Fibroblast of lung (primary cell): ENCODE measurements around the gene SEC14L6.

ENCODE experiments used
- EZH2 ChIP-seq: IDR thresholded peaks from 2 replicates; pipeline ENCODE4 v1.5.1; 2012; ENCODE audit warnings: low read length, control low read depth, mild to moderate bottlenecking; ENCODE audit errors: missing control alignments
- TF ChIP-seq, protein P1 (sequence below), 2 donors: IDR thresholded peaks in 1 of 2; conservative IDR thresholded peaks in 1 of 2; 1 replicate in 1 of 2; 2 replicates in 1 of 2; pipeline ENCODE4 v1.5.1; 2011 to 2012; ENCODE audit warnings: low read length in 2 of 2, control low read depth in 1 of 2, inconsistent platforms in 1 of 2, low read depth in 1 of 2, mild to moderate bottlenecking in 1 of 2

DNA sequence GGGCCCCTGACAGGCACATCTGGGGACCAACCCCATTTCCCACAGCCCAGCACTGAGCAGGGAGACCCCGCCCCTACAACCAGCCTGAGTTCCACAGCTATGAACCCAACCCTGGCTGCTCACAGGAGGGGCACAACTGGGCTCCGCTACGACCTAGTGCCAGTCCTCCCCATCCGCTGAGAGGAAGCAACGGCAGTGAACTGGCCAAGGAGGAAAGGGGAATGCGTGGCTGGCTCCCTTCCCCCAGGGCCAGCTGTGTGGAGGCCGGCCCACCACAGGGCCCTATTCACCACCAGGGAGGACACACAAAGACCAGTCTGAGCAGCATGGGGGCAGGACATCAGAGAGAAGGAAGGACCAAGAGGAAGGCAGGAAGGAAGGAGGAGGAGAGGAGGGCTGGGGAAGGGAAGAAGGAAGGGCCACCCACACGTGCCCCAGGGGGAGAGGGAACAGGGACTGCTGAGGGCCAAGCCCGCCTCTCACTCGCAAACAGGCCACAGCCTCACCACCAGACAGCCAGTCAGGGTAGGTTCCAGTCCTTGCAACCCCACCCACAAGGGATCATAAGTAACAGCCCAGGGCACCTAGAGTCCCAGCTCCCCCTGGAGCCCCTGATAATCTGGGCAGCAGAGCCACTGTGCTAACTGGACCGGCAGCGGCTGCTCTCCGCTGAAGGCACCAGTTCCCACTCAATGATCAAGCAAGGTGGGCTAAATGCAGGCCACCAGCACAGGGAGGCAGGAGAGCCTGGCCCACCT, 36.4 kb upstream of the SEC14L6 start:
- TF ChIP-seq, protein P1, sequence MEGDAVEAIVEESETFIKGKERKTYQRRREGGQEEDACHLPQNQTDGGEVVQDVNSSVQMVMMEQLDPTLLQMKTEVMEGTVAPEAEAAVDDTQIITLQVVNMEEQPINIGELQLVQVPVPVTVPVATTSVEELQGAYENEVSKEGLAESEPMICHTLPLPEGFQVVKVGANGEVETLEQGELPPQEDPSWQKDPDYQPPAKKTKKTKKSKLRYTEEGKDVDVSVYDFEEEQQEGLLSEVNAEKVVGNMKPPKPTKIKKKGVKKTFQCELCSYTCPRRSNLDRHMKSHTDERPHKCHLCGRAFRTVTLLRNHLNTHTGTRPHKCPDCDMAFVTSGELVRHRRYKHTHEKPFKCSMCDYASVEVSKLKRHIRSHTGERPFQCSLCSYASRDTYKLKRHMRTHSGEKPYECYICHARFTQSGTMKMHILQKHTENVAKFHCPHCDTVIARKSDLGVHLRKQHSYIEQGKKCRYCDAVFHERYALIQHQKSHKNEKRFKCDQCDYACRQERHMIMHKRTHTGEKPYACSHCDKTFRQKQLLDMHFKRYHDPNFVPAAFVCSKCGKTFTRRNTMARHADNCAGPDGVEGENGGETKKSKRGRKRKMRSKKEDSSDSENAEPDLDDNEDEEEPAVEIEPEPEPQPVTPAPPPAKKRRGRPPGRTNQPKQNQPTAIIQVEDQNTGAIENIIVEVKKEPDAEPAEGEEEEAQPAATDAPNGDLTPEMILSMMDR (conservative IDR thresholded peaks at IDR 0.05 in 1 of 2, IDR thresholded peaks at IDR 0.05 in 1 of 2; ENCODE audit: low read depth in 1 of 2, low read length in 2 of 2), result no peak
- no peak for TF ChIP-seq EZH2
